22Rv1 (cell line): ENCODE data around the gene DDX11.
"Not testable (repeated sequence)": the region's sequence is repeated elsewhere in the genome, so short reads cannot be mapped to it uniquely, and the experiment has no call there.

Experiments
- H3K27ac ChIP-seq: fragments of 450-650 bp; 2 replicates; pipeline ENCODE4 v1.5.1; 2017
- CTCF ChIP-seq: fragments of 450-650 bp; IDR thresholded peaks from 2 replicates; pipeline ENCODE4 v1.5.1; 2017; ENCODE audit warnings: mild to moderate bottlenecking
- ZFX ChIP-seq: fragments of 450-650 bp; IDR thresholded peaks from 2 replicates; pipeline ENCODE4 v1.6.1; 2017; ENCODE audit warnings: antibody characterized with exemption, borderline replicate concordance

The DDX11 gene

GRCh38 chr12:31073527-31074332 lies at the start of gene DDX11:
DDX11 (plus strand) TSS chr12:31073860; CDS start chr12:31078394, 4,534 bp downstream.
- peak within 1 kb of the TSS; percentile 85 for H3K27ac ChIP-seq

- H3K27ac ChIP-seq, result no peak overlapping the region
- no peak for TF ChIP-seq ZFX
- no peak for TF ChIP-seq CTCF
Measured at GRCh38 chr12:31026202-31026601, 47.5 kb upstream of the DDX11 start.

- not testable (repeated sequence) for H3K27ac ChIP-seq
Measured at GRCh38 chr12:31027006-31027405, 46.7 kb upstream of the DDX11 start.

- no peak for TF ChIP-seq ZFX
- H3K27ac ChIP-seq, result no peak overlapping the region
Measured at GRCh38 chr12:31029468-31029867, 44.2 kb upstream of the DDX11 start.

- TF ChIP-seq ZFX, result no peak
- no peak for TF ChIP-seq CTCF
- H3K27ac ChIP-seq, result no peak overlapping the region
Measured at GRCh38 chr12:31029916-31030562, 43.6 kb upstream of the DDX11 start.

GRCh38 chr12:31031951-31032335 lies 41.7 kb upstream of the DDX11 start:
- no peak overlapping the region for H3K27ac ChIP-seq
- TF ChIP-seq CTCF, result no peak
- TF ChIP-seq ZFX, result no peak

- H3K27ac ChIP-seq, result no peak overlapping the region
- TF ChIP-seq ZFX (no peak), CTCF (no peak)
Measured at GRCh38 chr12:31033146-31033545, 40.5 kb upstream of the DDX11 start.

GRCh38 chr12:31033681-31034080 lies 40.0 kb upstream of the DDX11 start:
- H3K27ac ChIP-seq, result no peak overlapping the region
- TF ChIP-seq CTCF, result no peak
- TF ChIP-seq ZFX, result no peak

GRCh38 chr12:31034372-31034771 lies 39.3 kb upstream of the DDX11 start:
- H3K27ac ChIP-seq, result no peak overlapping the region
- no peak for TF ChIP-seq ZFX
- no peak for TF ChIP-seq CTCF
